ENCODE results near the gene TRIM40.
A peak's percentile ranks its signal among the peaks of the same experiment; 100 is the strongest.
"Not testable (repeated sequence)": the region's sequence is repeated elsewhere in the genome, so short reads cannot be mapped to it uniquely, and the experiment has no call there.

Gene TRIM40

DNA sequence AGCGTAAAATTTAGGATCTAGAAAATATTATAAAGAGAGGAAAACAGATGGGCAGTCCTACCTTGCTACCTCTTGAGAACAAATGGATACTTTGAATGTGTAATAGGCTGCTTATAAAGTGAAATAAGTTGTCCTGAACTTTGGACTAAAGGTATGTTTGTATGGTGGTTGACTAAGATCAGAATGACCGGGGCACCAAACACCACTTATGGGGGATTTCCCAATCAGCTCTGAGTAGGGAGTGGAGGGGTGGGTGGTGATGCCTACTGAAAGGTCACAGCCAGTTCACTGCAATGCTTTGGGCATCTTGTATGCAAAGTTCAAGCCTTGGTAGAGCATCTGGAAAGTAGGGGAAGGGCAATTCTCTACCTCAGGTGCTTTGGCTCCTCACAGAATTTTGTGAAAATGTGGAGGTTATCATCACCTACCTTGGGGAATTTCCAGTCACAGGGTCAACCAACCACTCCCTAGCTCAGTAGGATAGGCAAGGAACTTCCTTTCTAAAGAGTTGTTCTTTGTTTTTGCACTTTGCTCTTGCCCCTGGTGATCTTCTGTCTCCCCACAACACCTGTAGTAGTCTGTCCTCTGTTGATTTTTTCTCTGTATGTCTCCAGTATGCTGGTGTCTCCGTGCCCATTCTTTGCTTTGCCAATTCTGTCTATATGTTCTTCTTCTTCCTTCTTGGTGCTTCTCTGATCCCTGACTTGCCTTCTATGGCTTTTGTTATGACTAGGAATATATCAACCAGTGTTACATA, 22.8 kb upstream of the TRIM40 start, which contains the start of gene TRIM31:
Gene TRIM31, minus strand, starts transcription at position 88 of the 757 bp plus-strand sequence. CDS start 285 bp downstream, outside the sequence.
- DNase-seq (ENCODE audit: low read depth) = no peak

GRCh38 chr6:30113841-30114240, 22.1 kb upstream of the TRIM40 start:
- DNase-seq (ENCODE audit: low read depth) = no peak

DNA sequence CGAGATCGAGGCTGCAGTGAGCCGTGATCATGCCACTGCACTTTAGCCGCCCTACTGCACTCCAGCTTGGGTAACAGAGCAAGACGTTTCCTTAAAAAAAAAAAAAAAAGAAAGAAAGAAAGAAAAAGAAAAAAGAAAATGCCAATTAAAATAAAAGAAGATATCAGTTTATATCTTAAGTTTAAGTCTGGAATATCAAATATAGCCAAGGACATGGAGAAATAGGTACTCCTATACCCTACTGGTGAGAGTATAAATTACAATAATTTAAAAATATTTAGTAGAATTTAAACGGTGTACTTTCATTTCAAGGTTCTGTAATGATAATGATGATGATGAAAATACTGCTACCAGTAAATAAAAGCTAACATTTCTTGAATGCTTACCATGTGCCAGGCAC, 19.2 kb upstream of the TRIM40 start:
- no peak for DNase-seq (ENCODE audit: low read depth)

DNA sequence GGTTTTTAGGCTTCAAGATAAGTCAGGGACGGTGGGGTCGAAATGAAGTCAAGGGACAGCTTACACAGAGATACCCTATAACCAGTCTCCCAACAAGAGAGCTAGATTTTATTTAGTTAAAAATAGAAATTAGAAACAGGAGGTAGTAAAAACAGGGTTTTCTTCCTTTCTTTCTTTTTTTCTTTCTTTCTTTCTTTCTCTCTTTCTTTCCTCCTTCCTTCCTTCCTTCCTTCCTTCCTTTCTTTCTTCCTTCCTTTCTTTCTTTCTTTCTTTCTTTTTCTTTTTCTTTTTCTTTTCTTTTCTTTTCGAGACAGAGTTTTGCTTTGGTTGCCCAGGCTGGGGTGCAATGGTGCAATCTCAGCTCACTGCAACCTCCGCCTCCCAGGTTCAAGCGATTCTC, 17.2 kb upstream of the TRIM40 start:
- not testable (repeated sequence) for DNase-seq (ENCODE audit: low read depth)

DNA sequence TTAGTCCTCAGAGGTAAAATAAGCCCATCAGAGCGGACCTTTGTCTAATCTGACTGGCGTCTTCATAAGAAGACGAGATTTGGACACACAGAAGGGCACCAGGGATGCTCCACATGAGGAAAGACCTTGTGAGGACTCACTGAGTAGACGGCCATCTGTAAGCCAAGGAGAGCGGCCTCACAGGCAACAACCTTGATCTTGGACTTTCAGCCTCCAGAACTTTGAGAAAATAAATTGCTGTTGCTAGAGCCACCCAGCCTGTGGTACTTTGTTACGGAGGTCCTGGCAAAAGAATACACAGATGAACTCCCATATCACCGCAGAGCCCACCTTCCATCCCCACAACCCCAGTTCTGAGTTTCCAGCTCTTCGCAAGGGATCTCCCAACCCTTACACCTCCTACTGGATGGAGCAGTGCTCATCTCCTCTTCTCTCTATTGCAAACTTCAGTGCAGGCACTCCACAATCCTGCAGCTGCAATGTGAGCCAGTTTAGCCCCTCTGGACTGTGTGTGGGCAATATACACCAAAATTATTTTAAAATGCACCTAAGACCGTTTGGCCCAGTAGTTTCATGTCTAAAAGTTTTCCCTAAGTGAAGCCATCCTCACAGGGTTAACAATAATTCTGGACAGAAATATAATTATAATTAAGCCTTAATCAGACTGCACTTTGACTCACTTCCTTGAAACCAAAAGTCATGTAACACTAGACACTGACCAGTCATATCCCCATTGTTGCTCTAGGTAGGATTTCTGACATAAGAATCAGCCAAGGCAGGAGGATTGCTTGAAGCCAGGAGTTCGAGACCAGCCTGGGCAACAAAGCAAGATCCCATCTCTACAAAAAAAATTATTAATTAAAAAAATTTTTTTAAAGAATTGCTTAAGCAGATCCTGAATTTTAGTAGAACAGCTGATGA, 14.2 kb upstream of the TRIM40 start:
- DNase-seq (ENCODE audit: low read depth) = no peak

DNA sequence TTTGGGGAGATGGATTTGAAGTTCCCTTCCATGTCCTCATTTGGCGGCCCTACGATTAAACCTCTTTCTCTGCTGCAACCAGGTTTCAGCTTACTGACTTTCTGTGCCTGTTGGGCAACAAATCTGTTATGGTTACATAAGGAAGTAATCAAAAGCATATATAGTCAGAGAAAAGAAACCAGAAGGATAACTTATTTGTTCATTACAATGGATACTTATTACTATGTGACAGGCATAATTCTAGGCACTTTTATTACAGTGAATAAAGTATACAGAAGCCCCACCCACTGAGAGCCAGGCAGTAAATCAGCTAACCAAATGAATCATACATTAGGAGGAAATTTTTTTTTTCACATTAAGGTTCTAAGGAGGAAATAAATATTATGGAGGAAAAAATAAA, 13.4 kb upstream of the TRIM40 start:
- DNase-seq (ENCODE audit: low read depth) = no peak

- DNase-seq (ENCODE audit: low read depth) = no peak
These were observed 8.5 kb upstream of the TRIM40 start for GRCh38 chr6:30127238-30128093.

DNA sequence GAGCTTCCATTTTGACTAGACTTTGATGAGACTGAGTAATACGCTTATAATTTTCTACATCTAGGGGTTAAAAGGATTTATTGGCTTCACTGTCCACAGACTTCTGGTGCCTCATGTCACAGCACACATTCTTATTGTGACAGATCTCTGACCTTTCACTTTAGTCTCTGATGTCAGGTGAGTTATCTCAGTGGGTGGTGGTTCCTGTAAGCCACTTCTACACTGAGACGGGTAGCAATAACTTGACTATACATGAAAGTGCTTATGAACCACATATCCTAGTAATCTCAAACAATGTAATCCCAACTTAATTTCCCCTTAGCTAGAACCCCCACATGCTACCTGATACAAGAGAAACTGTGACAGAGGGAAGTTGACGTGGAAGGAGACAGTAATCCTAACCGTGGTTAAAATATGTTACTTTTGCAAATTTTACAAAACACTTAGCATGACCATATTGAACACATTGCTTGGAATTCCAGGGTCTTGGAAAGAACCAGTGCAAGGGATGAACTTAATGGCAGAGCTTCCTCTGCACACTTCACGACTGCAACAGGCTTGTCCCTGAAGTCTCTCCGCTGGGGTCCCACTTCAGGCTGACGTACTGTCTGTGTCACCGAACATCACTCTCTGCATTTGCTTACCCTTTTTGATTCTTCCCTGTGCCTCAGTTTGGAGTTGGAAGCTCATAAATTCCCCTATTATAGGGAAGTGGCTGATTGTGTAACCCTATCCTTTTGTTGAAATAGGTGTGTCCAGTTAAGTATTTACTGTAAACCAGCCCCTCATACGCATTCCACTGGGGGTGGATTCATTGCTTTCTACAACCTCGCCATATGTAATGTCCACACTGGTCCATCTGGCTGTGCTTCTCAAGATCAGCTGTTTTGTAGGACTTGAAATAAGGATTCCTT, 6.4 kb upstream of the TRIM40 start:
- no peak for DNase-seq (ENCODE audit: low read depth)

DNA sequence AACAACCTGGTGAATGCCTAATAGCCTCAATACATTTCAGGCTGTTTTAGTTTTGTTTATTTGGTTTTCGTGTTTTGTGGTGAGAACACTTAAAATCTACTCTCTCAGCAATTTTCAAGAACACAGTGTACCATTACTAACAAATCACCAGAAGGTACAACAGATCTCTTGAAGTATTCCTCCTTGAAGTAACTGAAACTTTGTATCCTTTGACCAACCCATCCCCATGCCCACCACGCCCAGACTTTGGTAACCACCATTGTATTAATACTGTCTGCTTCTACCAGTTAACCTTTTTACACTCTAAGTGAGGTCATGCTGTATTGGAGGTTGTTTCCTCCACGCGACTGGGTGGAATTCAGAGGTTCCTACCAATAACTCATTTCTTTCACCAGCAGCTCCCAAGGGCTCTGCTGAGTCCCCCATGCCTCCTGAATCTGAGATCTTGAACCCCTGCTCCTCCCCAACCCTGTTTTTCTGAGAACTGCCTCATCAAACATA, 5.7 kb upstream of the TRIM40 start:
- DNase-seq (ENCODE audit: low read depth) = no peak

GRCh38 chr6:30130887-30131862, 4.8 kb upstream of the TRIM40 start:
- peak; percentile 87 for DNase-seq (ENCODE audit: low read depth)

DNA sequence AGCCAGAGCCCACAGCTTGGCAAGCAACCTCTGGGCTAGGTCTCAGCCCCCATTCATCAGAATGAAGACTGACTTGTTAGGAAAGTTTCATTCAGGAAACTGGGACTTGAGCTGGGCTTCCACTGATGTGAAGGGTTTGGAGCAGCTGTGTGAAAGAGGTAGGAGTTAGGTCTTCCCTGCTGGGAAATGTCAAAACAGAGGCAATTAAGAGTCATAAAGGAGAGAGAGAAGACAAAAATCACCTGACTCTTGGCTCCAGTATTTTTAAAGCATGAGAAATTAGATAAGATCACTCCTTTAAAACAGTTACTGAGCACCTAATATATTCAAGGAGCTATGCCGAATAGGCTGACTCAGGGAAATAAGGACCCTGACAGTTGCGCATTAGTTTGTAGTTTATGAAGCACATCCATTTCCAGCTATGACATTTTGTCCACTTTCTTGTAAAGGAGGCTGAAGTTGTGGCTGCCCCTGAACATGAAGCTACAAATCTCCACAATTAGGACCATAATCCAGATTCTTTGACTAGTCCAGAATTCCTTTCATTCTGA, 3.9 kb upstream of the TRIM40 start:
- no peak for DNase-seq (ENCODE audit: low read depth)

GRCh38 chr6:30135147-30135546, 793 bp upstream of the TRIM40 start:
- DNase-seq (ENCODE audit: low read depth) = peak; percentile 48

GRCh38 chr6:30136570-30137286, 788 bp downstream of the TRIM40 start:
- DNase-seq (ENCODE audit: low read depth) = no peak

DNA sequence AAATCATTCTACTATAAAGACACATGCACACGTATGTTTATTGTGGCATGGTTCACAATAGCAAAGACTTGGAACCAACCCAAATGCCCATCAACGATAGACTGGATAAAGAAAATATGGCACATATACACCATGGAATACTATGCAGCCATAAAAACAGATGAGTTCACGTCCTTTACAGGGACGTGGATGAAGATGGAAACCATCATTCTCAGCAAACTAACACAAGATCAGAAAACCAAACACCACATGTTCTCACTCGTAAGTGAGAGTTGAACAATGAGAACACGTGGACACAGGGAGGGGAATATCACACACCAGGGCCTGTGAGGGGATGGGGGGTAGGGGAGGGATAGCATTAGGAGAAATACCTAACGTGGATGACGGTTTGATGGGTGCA, 4.3 kb downstream of the TRIM40 start:
- DNase-seq (ENCODE audit: low read depth) = not testable (repeated sequence)

GRCh38 chr6:30142665-30143064, 6.7 kb downstream of the TRIM40 start:
- DNase-seq (ENCODE audit: low read depth) = no peak

- DNase-seq (ENCODE audit: low read depth) = no peak
These were observed 7.8 kb downstream of the TRIM40 start for GRCh38 chr6:30143780-30144179.

DNA sequence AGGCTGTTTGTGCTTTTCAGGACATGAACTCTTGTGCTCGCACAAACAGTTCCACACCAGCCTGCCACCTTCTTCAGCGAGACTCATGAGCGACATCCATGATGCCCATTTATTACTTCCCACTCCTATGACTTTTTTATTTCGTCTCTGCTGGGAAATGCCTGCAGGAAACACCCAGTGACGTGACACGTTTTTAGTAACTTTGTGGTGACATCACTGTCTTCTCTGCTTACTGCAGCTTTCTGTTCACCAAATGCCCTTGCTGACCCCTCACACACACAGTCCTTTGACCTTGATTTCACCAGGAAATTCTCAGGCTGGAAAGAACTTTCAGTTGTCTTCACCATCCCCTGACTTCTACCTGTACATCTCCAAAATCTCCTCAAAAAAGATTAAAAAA, 8.9 kb downstream of the TRIM40 start:
- DNase-seq (ENCODE audit: low read depth) = no peak

GRCh38 chr6:30145818-30146217, 9.9 kb downstream of the TRIM40 start:
- no peak for DNase-seq (ENCODE audit: low read depth)

DNA sequence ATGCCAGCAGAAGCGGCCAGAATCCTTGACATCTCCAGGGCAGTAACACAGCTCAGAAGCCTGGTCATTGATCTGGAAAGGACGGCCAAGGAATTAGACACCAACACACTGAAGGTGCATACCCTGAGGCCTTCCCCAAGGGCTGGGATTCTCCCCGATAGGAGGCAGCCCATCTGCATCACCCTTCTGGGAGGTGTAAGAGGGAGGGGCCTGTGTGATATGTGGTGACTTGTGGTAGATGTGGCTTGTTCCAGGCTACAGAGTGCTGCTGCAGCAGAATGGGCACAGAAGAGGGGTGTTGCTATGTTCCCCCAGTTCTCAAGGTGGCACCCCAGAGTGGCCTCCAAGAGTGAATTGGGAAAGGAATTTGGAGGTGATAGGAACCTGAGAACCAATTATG, 11.2 kb downstream of the TRIM40 start:
- no peak for DNase-seq (ENCODE audit: low read depth)

Data from ELR (cell line).